AG08396 (cell line): ENCODE results near the gene MAP3K7CL.
A peak's percentile ranks its signal among the peaks of the same experiment; 100 is the strongest.
"Not testable (repeated sequence)": the region's sequence is repeated elsewhere in the genome, so short reads cannot be mapped to it uniquely, and the experiment has no call there.

Source experiments
- DNase-seq: peaks from one replicate; pipeline ENCODE4 v3.0.0; 2012; ENCODE audit warnings: low spot score, mixed read lengths

MAP3K7CL gene

GRCh38 chr21:29167481-29167880, 37.0 kb downstream of the MAP3K7CL start:
- not testable (repeated sequence) for DNase-seq

- no peak for DNase-seq
Observed at GRCh38 chr21:29168891-29169315, 38.5 kb downstream of the MAP3K7CL start.

GRCh38 chr21:29170944-29171343, 40.5 kb downstream of the MAP3K7CL start:
- DNase-seq = no peak

GRCh38 chr21:29172282-29172681, 41.8 kb downstream of the MAP3K7CL start:
- DNase-seq = no peak

- DNase-seq = no peak
Observed at GRCh38 chr21:29174607-29175013, 44.2 kb downstream of the MAP3K7CL start.

GRCh38 chr21:29175408-29176134, 45.1 kb downstream of the MAP3K7CL start:
- DNase-seq = no peak

GRCh38 chr21:29176471-29177120, 46.2 kb downstream of the MAP3K7CL start:
- no peak for DNase-seq

GRCh38 chr21:29177800-29178199, 47.4 kb downstream of the MAP3K7CL start:
- no peak for DNase-seq

- no peak for DNase-seq
Observed at GRCh38 chr21:29178926-29179325, 48.5 kb downstream of the MAP3K7CL start.

- no peak for DNase-seq
Observed at GRCh38 chr21:29179503-29179902, 49.1 kb downstream of the MAP3K7CL start.

GRCh38 chr21:29181799-29182470, 51.5 kb downstream of the MAP3K7CL start:
- peak; percentile 54 for DNase-seq

GRCh38 chr21:29182691-29183092, 52.2 kb downstream of the MAP3K7CL start:
- no peak for DNase-seq

- DNase-seq = no peak
Observed at GRCh38 chr21:29184037-29184436, 53.6 kb downstream of the MAP3K7CL start.

GRCh38 chr21:29185172-29185571, 54.7 kb downstream of the MAP3K7CL start:
- DNase-seq = no peak

GRCh38 chr21:29185633-29186032, 55.2 kb downstream of the MAP3K7CL start:
- DNase-seq = no peak

- no peak for DNase-seq
Observed at GRCh38 chr21:29186246-29186645, 55.8 kb downstream of the MAP3K7CL start.

GRCh38 chr21:29187944-29188343, 57.5 kb downstream of the MAP3K7CL start:
- DNase-seq = peak; percentile 59

- no peak for DNase-seq
Observed at GRCh38 chr21:29189353-29189752, 58.9 kb downstream of the MAP3K7CL start.

GRCh38 chr21:29190923-29191331, 60.5 kb downstream of the MAP3K7CL start:
- no peak for DNase-seq

- DNase-seq = no peak
Observed at GRCh38 chr21:29193072-29193471, 62.6 kb downstream of the MAP3K7CL start.

GRCh38 chr21:29193901-29194300, 63.5 kb downstream of the MAP3K7CL start:
- DNase-seq = no peak

GRCh38 chr21:29194342-29194741, 63.9 kb downstream of the MAP3K7CL start:
- DNase-seq = no peak

GRCh38 chr21:29194847-29195246, 64.4 kb downstream of the MAP3K7CL start:
- no peak for DNase-seq
